Epithelial cell of umbilical artery (primary cell): ENCODE data around the gene DENND1C. TPM values are rescaled to one million over a fixed set of nuclear protein-coding genes. Genes with fewer than 3 reads are reported as not detected.

Experiments used
- total RNA-seq: library from RNA; depleted of rRNA; stranded (reverse); fragments of >200 nt; gene quantifications from 2 replicates; pipeline ENCODE4 v1.2.3, GENCODE V29; 2014

Gene DENND1C, protein sequence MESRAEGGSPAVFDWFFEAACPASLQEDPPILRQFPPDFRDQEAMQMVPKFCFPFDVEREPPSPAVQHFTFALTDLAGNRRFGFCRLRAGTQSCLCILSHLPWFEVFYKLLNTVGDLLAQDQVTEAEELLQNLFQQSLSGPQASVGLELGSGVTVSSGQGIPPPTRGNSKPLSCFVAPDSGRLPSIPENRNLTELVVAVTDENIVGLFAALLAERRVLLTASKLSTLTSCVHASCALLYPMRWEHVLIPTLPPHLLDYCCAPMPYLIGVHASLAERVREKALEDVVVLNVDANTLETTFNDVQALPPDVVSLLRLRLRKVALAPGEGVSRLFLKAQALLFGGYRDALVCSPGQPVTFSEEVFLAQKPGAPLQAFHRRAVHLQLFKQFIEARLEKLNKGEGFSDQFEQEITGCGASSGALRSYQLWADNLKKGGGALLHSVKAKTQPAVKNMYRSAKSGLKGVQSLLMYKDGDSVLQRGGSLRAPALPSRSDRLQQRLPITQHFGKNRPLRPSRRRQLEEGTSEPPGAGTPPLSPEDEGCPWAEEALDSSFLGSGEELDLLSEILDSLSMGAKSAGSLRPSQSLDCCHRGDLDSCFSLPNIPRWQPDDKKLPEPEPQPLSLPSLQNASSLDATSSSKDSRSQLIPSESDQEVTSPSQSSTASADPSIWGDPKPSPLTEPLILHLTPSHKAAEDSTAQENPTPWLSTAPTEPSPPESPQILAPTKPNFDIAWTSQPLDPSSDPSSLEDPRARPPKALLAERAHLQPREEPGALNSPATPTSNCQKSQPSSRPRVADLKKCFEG
- total RNA-seq = not detected in 2 replicates

GRCh38 chr19:6481541-6482342 lies at the start of gene DENND1C:
TSS of gene DENND1C (minus strand) at chr19:6481787. CDS start at chr19:6481695, 92 bp downstream.

DNA sequence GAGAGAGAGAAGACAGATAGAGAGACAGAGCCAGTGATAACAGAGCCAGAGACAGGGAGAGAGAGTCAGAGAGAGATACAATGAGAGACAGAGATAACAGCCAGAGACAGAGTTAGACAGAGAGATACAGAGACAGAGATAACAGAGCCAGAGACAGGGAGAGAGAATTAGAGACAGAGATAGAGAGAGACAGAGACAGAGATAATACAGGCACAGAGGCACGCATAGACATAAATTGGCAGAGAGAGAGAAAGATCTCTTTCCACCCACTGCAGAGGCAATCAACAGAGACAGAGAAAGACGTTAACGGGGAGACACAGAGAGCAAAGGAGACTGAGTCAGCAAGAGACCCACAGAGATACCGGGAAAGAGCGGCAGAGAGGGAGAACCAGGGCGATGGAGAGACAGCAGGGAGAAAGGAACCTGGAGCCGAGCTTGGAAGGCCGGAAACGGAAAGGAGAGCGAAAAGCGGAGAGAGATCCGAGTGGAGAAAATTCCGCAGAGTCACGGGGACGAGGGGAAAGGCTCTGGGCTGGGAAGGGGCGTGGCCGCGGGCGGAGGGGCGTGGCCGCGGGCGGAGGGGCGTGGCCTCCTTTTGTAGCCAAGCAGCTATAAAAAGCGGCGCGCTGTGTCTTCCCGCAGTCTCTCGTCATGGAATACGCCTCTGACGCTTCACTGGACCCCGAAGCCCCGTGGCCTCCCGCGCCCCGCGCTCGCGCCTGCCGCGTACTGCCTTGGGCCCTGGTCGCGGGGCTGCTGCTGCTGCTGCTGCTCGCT lies 49.0 kb upstream of the DENND1C start, which contains the start of gene TNFSF9:
Gene TNFSF9 (plus strand): TSS at position 641 of the 777 bp plus-strand sequence. CDS start 11 bp downstream, at position 652.

DNA sequence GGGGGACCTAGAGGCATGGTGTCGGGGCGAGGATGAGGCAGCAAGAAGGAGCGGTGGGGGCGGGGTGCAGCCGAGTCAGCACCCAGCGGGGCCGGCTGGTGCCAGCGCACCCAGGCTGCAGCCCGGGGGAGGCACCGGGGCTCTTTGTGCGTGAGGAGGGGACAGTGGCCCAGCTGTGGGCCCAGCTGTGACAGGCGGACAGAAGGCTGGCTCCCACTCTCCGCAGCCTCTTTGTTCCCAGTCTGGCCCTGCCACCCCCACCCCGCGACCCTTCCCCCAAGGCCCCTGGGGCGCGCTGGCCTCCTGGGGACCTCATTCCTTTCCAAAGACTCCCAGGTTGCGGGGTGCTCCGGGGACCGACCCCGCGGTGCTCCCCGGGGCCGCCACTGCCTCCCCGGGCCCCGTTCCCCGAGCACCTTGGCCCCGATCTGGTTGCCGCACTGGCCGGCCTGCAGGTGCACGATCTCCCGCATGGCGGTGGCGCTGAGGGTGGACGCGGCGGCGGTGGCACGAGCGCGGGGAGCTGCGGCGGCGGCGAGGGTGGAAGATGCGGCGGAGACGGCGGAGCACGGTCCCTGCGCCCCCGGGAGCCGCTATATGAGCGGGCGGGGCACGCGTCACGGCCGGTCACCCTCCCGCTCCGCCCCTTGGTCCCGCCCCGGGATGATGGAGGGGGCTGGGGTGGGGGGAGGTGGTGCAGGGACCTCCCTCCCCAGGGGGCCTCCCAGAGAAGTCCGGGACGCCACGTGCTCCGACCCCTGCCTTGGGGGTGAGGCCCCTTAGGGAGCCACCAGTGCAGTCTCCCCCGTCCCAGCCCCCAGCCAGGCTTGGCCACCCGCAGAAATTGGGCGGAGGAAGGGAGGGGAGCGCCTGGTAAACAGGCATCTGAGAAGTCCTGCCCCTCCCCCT lies 20.4 kb upstream of the DENND1C start, which contains the start of gene TUBB4A:
Gene TUBB4A (minus strand): TSS at position 570 of the 909 bp plus-strand sequence. CDS start 97 bp downstream, at position 473.

GRCh38 chr19:6464070-6464873 lies 17.3 kb downstream of the DENND1C start, which contains the start of gene CRB3:
TSS of gene CRB3 (plus strand) at chr19:6464271. CDS start at chr19:6464702, 431 bp downstream.

DNA sequence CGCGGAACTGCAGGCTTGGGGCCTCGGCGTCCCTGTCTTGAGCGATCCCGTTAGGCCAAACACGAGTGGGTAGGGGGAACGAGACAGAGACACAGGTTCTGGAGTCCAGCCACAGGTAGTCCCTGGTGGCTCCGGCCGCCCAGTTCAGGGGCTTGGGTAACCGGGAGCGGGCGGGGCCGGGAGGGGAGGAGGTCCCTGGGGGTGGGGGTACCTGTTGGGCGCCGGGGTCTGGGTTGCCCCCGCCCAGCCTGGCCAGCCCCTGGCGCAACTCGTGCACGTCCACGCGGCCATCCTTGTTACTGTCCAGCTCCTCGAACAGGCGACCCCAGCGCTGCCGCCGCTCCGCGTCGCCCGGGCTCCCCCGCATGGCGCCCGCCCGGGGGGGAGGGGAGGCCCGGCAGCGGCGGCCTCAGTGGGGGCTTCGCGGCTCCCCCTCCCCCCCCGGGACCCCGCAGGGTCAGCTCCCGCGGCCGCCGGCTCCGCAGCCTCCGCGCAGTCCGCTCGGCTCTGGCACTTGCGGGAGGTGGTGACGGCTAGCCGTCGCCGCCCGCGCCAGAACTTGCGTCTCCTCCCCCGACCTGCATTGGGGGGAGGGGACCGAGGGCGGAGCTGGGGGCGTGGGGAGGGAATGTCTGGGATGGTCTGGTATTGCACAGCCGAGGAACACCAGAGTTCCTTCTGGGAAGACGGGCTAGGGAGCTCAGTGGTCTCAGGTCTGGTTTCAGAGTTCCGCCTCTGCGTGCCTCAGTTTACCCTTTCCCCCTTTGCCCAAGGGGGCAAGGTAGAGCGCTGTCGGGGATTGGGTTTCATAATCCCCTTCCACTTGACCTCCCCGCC lies 22.1 kb downstream of the DENND1C start, which contains the start of gene SLC25A23:
Gene SLC25A23 (minus strand): TSS at position 531 of the 837 bp plus-strand sequence. CDS start 164 bp downstream, at position 367.

GRCh38 chr19:6433663-6434062 lies 47.9 kb downstream of the DENND1C start, which contains the start of gene SLC25A41:
TSS of gene SLC25A41 (minus strand) at chr19:6433763. CDS start at chr19:6433693, 70 bp downstream.

GRCh38 chr19:6424195-6424938 lies 57.2 kb downstream of the DENND1C start, which contains the start of gene KHSRP:
TSS of gene KHSRP (minus strand) at chr19:6424811. CDS start at chr19:6424701, 110 bp downstream.

Other genes starting within 250 kb of the DENND1C start
- gene MLLT1, start 201.8 kb downstream of the DENND1C start, total RNA-seq = 3.3 and 3.9 TPM in 2 replicates
- not detected in 2 replicates for gene ACER1, start 148.2 kb downstream of the DENND1C start, total RNA-seq
- gene CLPP, start 120.3 kb downstream of the DENND1C start, total RNA-seq = 63.8 and 73.7 TPM in 2 replicates
- gene ALKBH7, start 109.0 kb downstream of the DENND1C start, total RNA-seq = 40.3 and 74.1 TPM in 2 replicates
- 0.61 and 1.3 TPM in 2 replicates for gene PSPN, start 105.9 kb downstream of the DENND1C start, total RNA-seq
- 48.6 and 50.3 TPM in 2 replicates for gene GTF2F1, start 88.6 kb downstream of the DENND1C start, total RNA-seq
- 83.5 and 96.2 TPM in 2 replicates for gene KHSRP, start 57.0 kb downstream of the DENND1C start, total RNA-seq
- not detected in 2 replicates for gene SLC25A41, start 48.0 kb downstream of the DENND1C start, total RNA-seq
- gene SLC25A23, start 22.0 kb downstream of the DENND1C start, total RNA-seq = 19.2 and 32.8 TPM in 2 replicates
- gene CRB3, start 17.5 kb downstream of the DENND1C start, total RNA-seq = not detected in 2 replicates
- not detected in 2 replicates for gene TUBB4A, start 20.5 kb upstream of the DENND1C start, total RNA-seq
- gene TNFSF9, start 49.2 kb upstream of the DENND1C start, total RNA-seq = 0.30 and 0.65 TPM in 2 replicates
- not detected in 2 replicates for gene CD70, start 109.4 kb upstream of the DENND1C start, total RNA-seq
- not detected in 2 replicates for gene TNFSF14, start 188.4 kb upstream of the DENND1C start, total RNA-seq
- gene C3, start 238.9 kb upstream of the DENND1C start, total RNA-seq = 0.15 and 0.32 TPM in 2 replicates